Measurements from ENCODE around the gene PLCG2.
"Not testable (repeated sequence)": the region's sequence is repeated elsewhere in the genome, so short reads cannot be mapped to it uniquely, and the experiment has no call there.

Gene PLCG2

GRCh38 chr16:81755915-81756614 is 23.0 kb upstream of the PLCG2 start:
- DNase-seq: no peak

- no peak for DNase-seq
Observed at GRCh38 chr16:81756615-81757356, 22.3 kb upstream of the PLCG2 start.

GRCh38 chr16:81758376-81758775 is 20.7 kb upstream of the PLCG2 start:
- DNase-seq: no peak

- not testable (repeated sequence) for DNase-seq
Observed at GRCh38 chr16:81762322-81762721, 16.8 kb upstream of the PLCG2 start.

GRCh38 chr16:81765111-81765919 is 13.8 kb upstream of the PLCG2 start:
- DNase-seq: no peak

GRCh38 chr16:81765969-81766368 is 13.1 kb upstream of the PLCG2 start:
- no peak for DNase-seq

GRCh38 chr16:81767987-81768592 is 11.0 kb upstream of the PLCG2 start:
- DNase-seq: no peak

- DNase-seq: no peak
Observed at GRCh38 chr16:81770008-81770407, 9.1 kb upstream of the PLCG2 start.

- DNase-seq: no peak
Observed at GRCh38 chr16:81774348-81774747, 4.7 kb upstream of the PLCG2 start.

- DNase-seq: no peak
Observed at GRCh38 chr16:81775570-81775969, 3.5 kb upstream of the PLCG2 start.

- DNase-seq: no peak
Observed at GRCh38 chr16:81778231-81778630, 860 bp upstream of the PLCG2 start.

GRCh38 chr16:81779536-81780320 is 637 bp downstream of the PLCG2 start:
- DNase-seq: peak; percentile 26 to 41

- DNase-seq: no peak
Observed at GRCh38 chr16:81780350-81780749, 1.3 kb downstream of the PLCG2 start.

- DNase-seq: no peak
Observed at GRCh38 chr16:81782236-81782635, 3.1 kb downstream of the PLCG2 start.

- no peak for DNase-seq
Observed at GRCh38 chr16:81784072-81784795, 5.1 kb downstream of the PLCG2 start.

GRCh38 chr16:81785138-81785924 is 6.2 kb downstream of the PLCG2 start:
- no peak for DNase-seq

GRCh38 chr16:81786321-81786720 is 7.2 kb downstream of the PLCG2 start:
- DNase-seq: no peak

- no peak for DNase-seq
Observed at GRCh38 chr16:81786868-81787267, 7.8 kb downstream of the PLCG2 start.

GRCh38 chr16:81787659-81788058 is 8.6 kb downstream of the PLCG2 start:
- no peak for DNase-seq

- no peak for DNase-seq
Observed at GRCh38 chr16:81790277-81790676, 11.2 kb downstream of the PLCG2 start.
